Stimulated activated CD4-positive, alpha-beta T cell treated with anti-CD3 and anti-CD28 coated beads, Interleukin-1b, Interleukin-23, amount 100 ng/mL, for 24 hours (primary cell): ENCODE data around the gene PCDHGB2.
"Not testable (repeated sequence)": the region's sequence is repeated elsewhere in the genome, so short reads cannot be mapped to it uniquely, and the experiment has no call there.

Source experiments
- DNase-seq, 4 experiments: peaks; one replicate each; pipeline ENCODE4 v3.0.0-alpha.2; 2020; ENCODE audit warnings: low read depth in 4 of 4, low spot score in 1 of 4

The PCDHGB2 gene

GRCh38 chr5:141359790-141360426, at the start of gene PCDHGB2:
Gene PCDHGB2, plus strand, starts transcription at chr5:141359994. Its CDS starts 142 bp downstream, at chr5:141360136.
- DNase-seq, result no peak

GRCh38 chr5:141313711-141314110, 46.1 kb upstream of the PCDHGB2 start:
- no peak for DNase-seq

- DNase-seq, result not testable (repeated sequence)
These were observed 42.8 kb upstream of the PCDHGB2 start for GRCh38 chr5:141316963-141317362.

- no peak for DNase-seq
These were observed 40.6 kb upstream of the PCDHGB2 start for GRCh38 chr5:141319202-141319601.

GRCh38 chr5:141319699-141320098, 40.1 kb upstream of the PCDHGB2 start:
- no peak for DNase-seq

- DNase-seq, result peak; percentile 79 to 90 (median 84)
These were observed 39.3 kb upstream of the PCDHGB2 start, which contains the start of gene TAF7 for GRCh38 chr5:141320225-141321169. Gene TAF7, minus strand, starts transcription at chr5:141320784. Its CDS starts 740 bp downstream, at chr5:141320044.

GRCh38 chr5:141322261-141322660, 37.5 kb upstream of the PCDHGB2 start:
- DNase-seq, result no peak

- DNase-seq, result peak; percentile 13 to 53 (median 37)
These were observed 33.5 kb upstream of the PCDHGB2 start for GRCh38 chr5:141326088-141326854.

- DNase-seq, result no peak
These were observed 31.6 kb upstream of the PCDHGB2 start for GRCh38 chr5:141328231-141328630.

GRCh38 chr5:141330299-141331080, 29.3 kb upstream of the PCDHGB2 start, which contains the start of gene PCDHGA1:
Gene PCDHGA1, plus strand, starts transcription at chr5:141330514.
- DNase-seq, result no peak

GRCh38 chr5:141332571-141332970, 27.2 kb upstream of the PCDHGB2 start:
- DNase-seq, result not testable (repeated sequence)

GRCh38 chr5:141338538-141339306, 21.1 kb upstream of the PCDHGB2 start, which contains the start of gene PCDHGA2:
Gene PCDHGA2, plus strand, starts transcription at chr5:141338760.
- no peak for DNase-seq

- DNase-seq, result not testable (repeated sequence)
These were observed 18.9 kb upstream of the PCDHGB2 start for GRCh38 chr5:141340781-141341354.

GRCh38 chr5:141342773-141343172, 17.0 kb upstream of the PCDHGB2 start:
- DNase-seq, result no peak

- no peak for DNase-seq
These were observed 16.4 kb upstream of the PCDHGB2 start, which contains the start of gene PCDHGA3 for GRCh38 chr5:141343242-141343952. Gene PCDHGA3, plus strand, starts transcription at chr5:141343829. Its CDS starts 205 bp downstream, at chr5:141344034.

- DNase-seq, result no peak
These were observed 15.8 kb upstream of the PCDHGB2 start for GRCh38 chr5:141343953-141344463.

GRCh38 chr5:141345327-141345726, 14.5 kb upstream of the PCDHGB2 start:
- DNase-seq, result no peak

GRCh38 chr5:141346017-141346416, 13.8 kb upstream of the PCDHGB2 start:
- not testable (repeated sequence) for DNase-seq
